ENCODE data around the gene ZFAND3.
A peak's percentile ranks its signal among the peaks of the same experiment; 100 is the strongest.
"Not testable (repeated sequence)": the region's sequence is repeated elsewhere in the genome, so short reads cannot be mapped to it uniquely, and the experiment has no call there.

ZFAND3 gene

GRCh38 chr6:37974943-37975342, 155.4 kb downstream of the ZFAND3 start:
- FAIRE-seq: no peak

GRCh38 chr6:37977715-37978114, 158.2 kb downstream of the ZFAND3 start:
- no peak for FAIRE-seq

- no peak for FAIRE-seq
These were observed 160.1 kb downstream of the ZFAND3 start for GRCh38 chr6:37979392-37980221.

GRCh38 chr6:37980222-37980595, 160.7 kb downstream of the ZFAND3 start:
- no peak for FAIRE-seq

- no peak for FAIRE-seq
These were observed 162.1 kb downstream of the ZFAND3 start for GRCh38 chr6:37981626-37982025.

DNA sequence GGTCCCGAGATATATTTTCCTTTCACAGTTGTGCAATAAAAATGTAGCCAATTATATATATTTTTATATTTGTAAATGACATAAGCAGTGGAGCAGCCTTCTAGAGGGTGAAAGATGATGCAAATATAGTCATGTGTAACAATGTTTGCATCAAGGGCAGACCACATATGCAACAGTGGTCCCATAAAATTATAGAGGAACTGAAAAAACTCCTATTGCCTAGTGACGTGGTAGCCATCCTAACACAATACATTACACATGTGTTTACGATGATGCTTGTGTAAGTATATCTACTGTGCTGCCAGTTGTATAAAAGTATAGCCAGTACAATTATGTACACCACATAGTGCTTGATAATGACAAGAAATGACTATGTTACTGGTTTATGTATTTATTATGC, 162.8 kb downstream of the ZFAND3 start:
- no peak for FAIRE-seq

- no peak for FAIRE-seq
These were observed 164.4 kb downstream of the ZFAND3 start for GRCh38 chr6:37983720-37984501.

DNA sequence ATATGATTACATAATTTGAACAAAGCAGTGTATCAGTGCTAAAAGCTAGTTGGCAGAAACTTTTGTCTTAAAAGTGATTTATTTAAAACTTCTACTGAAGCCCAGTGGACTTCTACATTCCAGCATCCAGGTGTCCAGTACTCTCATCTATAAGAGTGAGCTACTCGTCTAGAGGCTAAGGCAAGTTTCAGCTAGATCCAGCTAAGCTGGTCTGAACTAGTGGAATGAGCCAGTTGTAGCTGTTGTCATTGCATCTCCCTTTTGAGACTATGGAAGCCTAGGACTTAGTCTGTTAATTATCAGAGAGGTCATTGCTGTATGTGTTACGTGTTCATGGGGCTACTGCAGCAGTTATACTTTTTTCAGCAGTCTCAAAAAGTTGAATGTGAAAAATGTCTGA, 165.1 kb downstream of the ZFAND3 start:
- no peak for FAIRE-seq

DNA sequence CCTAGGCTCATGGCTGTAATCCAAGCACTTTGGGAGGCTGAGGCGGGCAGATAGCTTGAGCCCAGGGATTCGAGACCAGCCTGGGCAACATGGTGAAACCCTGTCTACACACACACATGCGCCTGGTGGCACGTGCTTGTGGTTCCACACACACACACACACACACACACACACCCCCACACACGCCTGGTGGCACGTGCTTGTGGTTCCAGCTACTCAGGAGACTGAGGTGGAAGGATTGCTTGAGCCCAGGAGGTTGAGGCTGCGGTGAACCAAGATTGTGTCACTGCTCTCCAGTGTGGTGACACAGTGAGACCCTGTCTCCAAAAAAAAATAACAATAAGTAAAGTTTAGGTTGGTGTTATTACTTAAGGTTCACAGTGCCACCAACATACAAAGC, 165.8 kb downstream of the ZFAND3 start:
- FAIRE-seq: no peak

GRCh38 chr6:37987018-37987417, 167.5 kb downstream of the ZFAND3 start:
- FAIRE-seq: no peak

GRCh38 chr6:37987559-37987958, 168.0 kb downstream of the ZFAND3 start:
- no peak for FAIRE-seq

GRCh38 chr6:37988127-37988526, 168.6 kb downstream of the ZFAND3 start:
- FAIRE-seq: no peak

DNA sequence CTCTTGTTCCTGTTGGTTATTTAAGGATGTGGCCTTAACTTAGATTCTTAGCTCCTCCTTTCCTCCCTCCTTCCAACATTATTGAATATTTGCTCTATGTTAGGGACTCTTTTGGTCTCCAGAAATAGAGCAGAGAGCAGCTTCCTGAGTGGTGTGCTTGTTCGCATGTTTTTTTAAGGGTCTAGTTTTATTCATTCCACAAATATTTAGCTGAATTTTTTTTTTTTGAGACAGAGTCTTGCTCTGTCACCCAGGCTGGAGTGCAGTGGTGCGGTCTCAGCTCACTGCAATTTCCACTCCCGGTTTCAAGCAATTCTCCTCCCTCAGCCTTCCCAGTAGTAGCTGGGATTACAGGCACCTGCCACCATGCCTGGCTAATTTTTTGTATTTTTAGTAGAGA, 169.2 kb downstream of the ZFAND3 start:
- FAIRE-seq: no peak

- no peak for FAIRE-seq
These were observed 171.4 kb downstream of the ZFAND3 start for GRCh38 chr6:37990762-37991525.

DNA sequence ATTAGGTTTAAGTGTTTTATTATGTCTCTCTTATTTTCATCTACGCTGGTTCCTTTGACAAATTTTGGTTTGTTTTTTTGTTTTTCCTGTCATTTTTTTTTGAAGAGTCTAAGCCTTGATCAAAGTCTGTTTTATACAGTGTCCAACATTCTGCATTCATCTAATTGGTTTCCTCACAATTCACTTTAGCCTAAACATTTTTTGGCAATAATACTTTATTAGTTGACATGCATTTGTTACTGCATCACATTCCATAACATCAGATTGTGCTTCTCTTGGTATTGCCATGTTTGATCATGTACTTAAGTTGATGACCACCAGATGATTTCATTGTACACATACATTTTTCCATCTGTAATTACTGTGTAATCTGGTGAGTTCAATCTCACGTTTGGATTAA, 173.2 kb downstream of the ZFAND3 start:
- no peak for FAIRE-seq

GRCh38 chr6:37993194-37993593, 173.7 kb downstream of the ZFAND3 start:
- FAIRE-seq: not testable (repeated sequence)

DNA sequence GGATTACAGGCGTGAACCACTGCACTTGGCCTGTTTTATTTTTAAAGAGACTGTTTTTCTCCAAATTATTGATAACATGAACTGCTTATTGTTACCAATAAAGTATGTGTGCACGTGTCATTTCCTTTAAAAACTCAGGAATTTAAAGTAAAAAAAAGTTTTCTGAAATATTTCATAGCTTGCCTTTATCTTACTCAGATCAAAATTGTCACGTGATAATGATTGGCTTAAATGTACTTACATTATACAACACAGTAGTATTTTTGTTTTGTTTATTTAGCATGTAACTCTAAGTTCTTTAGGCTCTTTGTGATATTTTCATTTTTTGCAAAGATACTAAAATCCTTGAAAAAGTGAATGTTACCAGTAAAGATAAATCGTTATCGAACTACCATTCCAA, 174.1 kb downstream of the ZFAND3 start:
- no peak for FAIRE-seq

DNA sequence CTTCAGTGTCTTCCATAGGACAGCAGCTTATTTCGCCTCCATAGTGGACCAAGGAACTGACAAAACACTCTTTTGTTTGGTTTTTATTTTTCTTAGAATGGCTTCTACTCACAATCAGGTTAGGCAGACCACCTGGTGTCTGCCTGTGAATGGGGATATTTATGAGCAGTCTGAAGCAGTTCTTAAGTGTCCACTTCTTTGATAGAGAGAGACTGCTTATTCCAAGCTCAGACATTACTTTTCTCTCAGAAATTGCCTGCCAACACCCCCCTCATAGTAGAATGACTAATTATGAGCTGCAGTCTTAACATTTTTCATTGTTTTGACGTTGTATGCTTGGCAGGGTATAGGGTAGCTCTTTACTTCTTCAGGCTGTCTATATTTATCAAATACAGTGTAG, 174.7 kb downstream of the ZFAND3 start:
- no peak for FAIRE-seq

GRCh38 chr6:37998366-37998765, 178.8 kb downstream of the ZFAND3 start:
- FAIRE-seq: no peak

GRCh38 chr6:38001386-38001785, 181.9 kb downstream of the ZFAND3 start:
- no peak for FAIRE-seq

DNA sequence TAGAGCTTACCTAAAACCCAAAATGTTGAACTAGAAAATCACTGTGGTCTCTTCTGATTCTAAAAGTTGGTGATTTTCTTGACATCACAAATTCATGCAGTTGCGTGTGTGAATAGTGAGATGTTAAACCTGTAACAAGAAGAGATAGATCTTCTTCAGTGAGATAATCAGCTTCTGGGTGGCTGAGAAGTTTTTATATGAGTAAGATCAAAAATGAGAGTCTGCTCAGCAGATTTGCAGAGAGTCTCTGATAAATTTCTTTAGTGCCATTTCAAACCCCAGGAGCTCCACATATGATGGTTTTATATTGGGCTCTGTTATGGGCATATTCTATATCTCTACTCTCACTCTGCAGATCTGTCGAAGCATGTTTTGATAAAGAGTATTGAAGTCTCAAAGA, 185.4 kb downstream of the ZFAND3 start:
- FAIRE-seq: no peak

DNA sequence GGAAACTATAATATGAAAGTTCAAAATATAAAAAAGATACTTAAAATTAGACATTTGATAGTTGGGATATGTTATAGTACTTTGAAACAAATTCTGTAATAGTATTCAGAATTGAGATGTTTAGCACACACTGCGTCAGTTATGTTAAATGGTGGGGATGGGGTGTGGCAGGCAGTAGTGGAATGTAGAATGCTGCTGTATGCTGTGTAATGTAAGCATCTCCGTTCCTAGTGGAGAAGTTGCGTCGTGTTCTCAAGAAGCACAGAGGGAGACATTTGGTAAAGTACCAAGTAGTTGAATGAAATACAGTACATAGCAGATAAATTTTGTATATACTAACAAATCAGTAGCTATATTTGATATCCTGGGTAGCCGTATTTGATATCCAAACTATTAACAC, 192.4 kb downstream of the ZFAND3 start:
- no peak for FAIRE-seq

DNA sequence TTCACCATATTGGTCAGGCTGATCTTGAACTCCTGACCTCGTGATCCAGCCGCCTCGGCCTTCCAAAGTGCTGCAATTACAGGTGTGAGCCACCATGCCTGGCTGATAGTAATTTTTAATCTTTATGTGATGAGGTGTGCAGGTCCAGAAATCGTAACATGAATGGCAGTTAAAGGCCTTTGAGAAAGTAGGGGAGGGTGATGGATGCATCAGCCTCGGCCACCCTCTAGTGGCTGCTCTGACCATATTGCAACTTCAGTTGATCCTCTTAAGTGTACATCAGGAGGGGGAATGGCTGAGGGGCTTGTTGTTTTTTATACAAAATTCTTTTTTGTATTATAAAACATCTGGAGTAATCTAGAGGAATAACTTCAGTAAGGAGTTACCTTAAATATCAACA, 193.0 kb downstream of the ZFAND3 start:
- peak; percentile 62 for FAIRE-seq

- FAIRE-seq: no peak
These were observed 195.8 kb downstream of the ZFAND3 start for GRCh38 chr6:38015341-38015740.
